Measurements from ENCODE around the gene USH2A. TPM values are rescaled to one million over a fixed set of nuclear protein-coding genes. Genes with fewer than 3 reads are reported as not detected.

Gene USH2A
- total and polyA plus RNA-seq, 4 donors: 0.09 to 0.39 (median 0.15) TPM

- Histone ChIP-seq H3K9me3 (ENCODE audit: control insufficient read depth, insufficient read depth, low read length) (peaks cover 2% of the 10 kb centered on the region), H3K27ac (ENCODE audit: low read depth, low read length) (no peak overlapping the region), H3K27me3 (ENCODE audit: control insufficient read depth, insufficient read depth, low read length) (no peaks in the 10 kb centered on the region), H3K4me3 (ENCODE audit: low read depth, low read length) (no peak overlapping the region), H3K4me1 (ENCODE audit: control insufficient read depth, insufficient read depth, low read length) (no peaks in the 10 kb centered on the region), H3K36me3 (ENCODE audit: control insufficient read depth, insufficient read depth, low read length) (no peaks in the 10 kb centered on the region)
- WGBS (ENCODE audit: insufficient coverage): no CpG with 5 or more reads among the region's 3 CpGs
- DNase-seq (ENCODE audit: low read depth in 4 of 6, low spot score in 6 of 6): peak in 1 of 6 donors; percentile 56
These were observed 684.2 kb downstream of the USH2A start for GRCh38 chr1:215739025-215739424.

DNA sequence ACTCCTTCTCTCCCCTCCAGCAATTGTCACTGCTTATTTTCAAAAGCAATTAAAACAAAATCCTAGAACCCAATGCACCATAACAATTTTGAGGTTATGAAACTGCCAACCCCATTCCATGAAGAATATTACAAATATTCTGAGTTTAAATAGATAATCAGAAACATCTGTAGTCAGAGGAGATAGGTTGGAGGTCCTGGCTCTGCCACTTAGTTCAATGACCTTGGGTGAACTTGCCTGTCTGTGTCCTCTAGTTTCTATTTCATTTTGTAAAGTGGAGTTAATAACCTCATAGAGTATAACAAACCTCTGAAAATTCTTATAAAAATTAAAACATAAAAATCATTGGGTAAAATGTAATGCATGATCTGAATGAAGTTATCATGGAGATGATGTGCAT is 691.5 kb downstream of the USH2A start:
- no peak overlapping the region for H3K27ac ChIP-seq (ENCODE audit: low read depth, low read length)
- H3K36me3 ChIP-seq (ENCODE audit: control insufficient read depth, insufficient read depth, low read length): no peaks in the 10 kb centered on the region
- no peaks in the 10 kb centered on the region for H3K4me1 ChIP-seq (ENCODE audit: control insufficient read depth, insufficient read depth, low read length)
- H3K4me3 ChIP-seq (ENCODE audit: low read depth, low read length): no peak overlapping the region
- no peak for DNase-seq (ENCODE audit: low read depth in 4 of 6, low spot score in 6 of 6)
- no peaks in the 10 kb centered on the region for H3K27me3 ChIP-seq (ENCODE audit: control insufficient read depth, insufficient read depth, low read length)
- H3K9me3 ChIP-seq (ENCODE audit: control insufficient read depth, insufficient read depth, low read length): peaks cover 3% of the 10 kb centered on the region

GRCh38 chr1:215730600-215730999 is 692.6 kb downstream of the USH2A start:
- H3K4me3 ChIP-seq (ENCODE audit: low read depth, low read length): no peak overlapping the region
- no peak overlapping the region for H3K27ac ChIP-seq (ENCODE audit: low read depth, low read length)
- H3K36me3 ChIP-seq (ENCODE audit: control insufficient read depth, insufficient read depth, low read length): no peaks in the 10 kb centered on the region
- no peak for DNase-seq (ENCODE audit: low read depth in 4 of 6, low spot score in 6 of 6)
- no peaks in the 10 kb centered on the region for H3K27me3 ChIP-seq (ENCODE audit: control insufficient read depth, insufficient read depth, low read length)
- peaks cover 3% of the 10 kb centered on the region for H3K9me3 ChIP-seq (ENCODE audit: control insufficient read depth, insufficient read depth, low read length)
- H3K4me1 ChIP-seq (ENCODE audit: control insufficient read depth, insufficient read depth, low read length): no peaks in the 10 kb centered on the region
- 100% methylated on average over 2 of the region's 3 CpGs for WGBS (ENCODE audit: insufficient coverage)

DNA sequence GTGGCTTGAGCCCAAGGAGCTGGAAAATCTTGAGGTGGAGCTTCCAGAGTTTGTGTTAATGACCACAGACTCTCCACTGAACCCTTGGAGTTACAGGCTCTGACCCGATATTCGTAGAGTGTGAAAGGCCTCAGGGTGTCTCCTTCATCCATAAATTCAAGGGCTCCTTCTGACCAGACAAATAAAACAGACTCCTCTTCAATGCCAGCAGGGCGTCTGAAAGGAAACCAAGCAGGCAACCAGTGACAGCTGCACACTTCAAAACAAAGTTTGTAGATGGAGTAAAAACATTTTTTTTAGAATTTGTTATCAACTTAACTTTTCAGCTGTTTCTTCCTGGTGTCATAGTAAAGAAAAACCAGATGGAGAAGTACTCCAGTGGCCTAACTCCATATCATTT is 695.1 kb downstream of the USH2A start:
- Histone ChIP-seq H3K9me3 (ENCODE audit: control insufficient read depth, insufficient read depth, low read length) (no peaks in the 10 kb centered on the region), H3K27ac (ENCODE audit: low read depth, low read length) (no peak overlapping the region), H3K36me3 (ENCODE audit: control insufficient read depth, insufficient read depth, low read length) (no peaks in the 10 kb centered on the region), H3K4me3 (ENCODE audit: low read depth, low read length) (no peak overlapping the region), H3K27me3 (ENCODE audit: control insufficient read depth, insufficient read depth, low read length) (no peaks in the 10 kb centered on the region), H3K4me1 (ENCODE audit: control insufficient read depth, insufficient read depth, low read length) (no peaks in the 10 kb centered on the region)
- DNase-seq (ENCODE audit: low read depth in 4 of 6, low spot score in 6 of 6): no peak
- no CpG with 5 or more reads among the region's 3 CpGs for WGBS (ENCODE audit: insufficient coverage)

DNA sequence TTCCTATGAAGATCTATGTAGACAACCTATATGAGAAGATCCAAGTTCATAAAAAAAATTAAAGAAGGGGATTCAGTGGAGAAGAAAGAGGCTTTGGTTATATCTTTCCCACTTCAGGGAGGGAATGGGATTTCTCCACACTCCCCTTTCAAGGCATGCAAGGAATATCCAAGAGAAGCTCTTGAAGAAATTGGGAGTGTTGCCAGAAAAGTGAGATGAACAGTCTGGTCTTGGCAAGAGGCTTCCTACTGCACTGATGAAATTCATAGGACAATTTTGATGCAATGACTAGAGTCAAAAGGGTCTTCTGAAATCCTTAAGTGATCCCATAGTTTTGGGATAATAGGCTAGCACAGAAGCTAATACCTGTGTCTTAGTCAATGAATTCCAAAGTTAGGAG is 703.1 kb downstream of the USH2A start:
- H3K27ac ChIP-seq (ENCODE audit: low read depth, low read length): no peak overlapping the region
- H3K4me3 ChIP-seq (ENCODE audit: low read depth, low read length): no peak overlapping the region
- H3K9me3 ChIP-seq (ENCODE audit: control insufficient read depth, insufficient read depth, low read length): no peaks in the 10 kb centered on the region
- H3K4me1 ChIP-seq (ENCODE audit: control insufficient read depth, insufficient read depth, low read length): no peaks in the 10 kb centered on the region
- no peaks in the 10 kb centered on the region for H3K36me3 ChIP-seq (ENCODE audit: control insufficient read depth, insufficient read depth, low read length)
- DNase-seq (ENCODE audit: low read depth in 4 of 6, low spot score in 6 of 6): no peak
- no peaks in the 10 kb centered on the region for H3K27me3 ChIP-seq (ENCODE audit: control insufficient read depth, insufficient read depth, low read length)

GRCh38 chr1:215719552-215719951 is 703.7 kb downstream of the USH2A start:
- Histone ChIP-seq H3K27me3 (ENCODE audit: control insufficient read depth, insufficient read depth, low read length) (no peaks in the 10 kb centered on the region), H3K9me3 (ENCODE audit: control insufficient read depth, insufficient read depth, low read length) (no peaks in the 10 kb centered on the region), H3K4me3 (ENCODE audit: low read depth, low read length) (no peak overlapping the region), H3K36me3 (ENCODE audit: control insufficient read depth, insufficient read depth, low read length) (no peaks in the 10 kb centered on the region), H3K27ac (ENCODE audit: low read depth, low read length) (no peak overlapping the region), H3K4me1 (ENCODE audit: control insufficient read depth, insufficient read depth, low read length) (no peaks in the 10 kb centered on the region)
- DNase-seq (ENCODE audit: low read depth in 4 of 6, low spot score in 6 of 6): no peak

DNA sequence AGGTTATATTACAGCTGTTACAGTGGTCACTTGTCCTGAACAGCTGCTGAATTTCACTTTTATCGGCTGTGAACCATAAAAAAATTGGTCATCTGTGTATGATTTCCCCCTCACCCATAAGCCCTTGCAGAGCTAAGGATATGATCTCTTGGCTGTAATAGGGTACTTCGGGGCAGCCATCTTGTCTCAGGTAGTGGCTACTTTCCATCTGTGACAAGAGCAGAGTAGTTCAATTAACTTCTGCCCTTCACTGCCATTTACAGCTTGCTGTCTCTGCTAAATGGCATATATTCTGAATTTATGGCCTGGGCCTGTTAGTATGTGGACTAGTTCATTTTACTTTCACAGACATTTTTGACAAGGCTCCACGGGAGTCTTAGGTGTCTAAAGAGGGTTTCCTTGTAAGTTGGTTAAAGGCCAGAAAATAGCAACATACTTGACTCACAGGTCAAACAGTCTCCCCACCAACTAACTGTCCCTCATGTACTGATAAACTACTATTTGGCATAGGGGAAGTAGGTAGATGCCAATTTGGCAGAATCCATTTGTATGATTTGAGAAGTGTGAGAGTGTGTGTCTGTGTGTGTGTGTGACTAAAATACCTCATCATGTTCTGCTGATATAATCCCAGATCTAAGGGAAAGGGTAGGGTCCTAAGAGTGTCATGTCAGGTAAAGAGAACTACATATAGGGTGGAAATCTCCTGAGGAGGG is 704.5 kb downstream of the USH2A start:
- H3K4me1 ChIP-seq (ENCODE audit: control insufficient read depth, insufficient read depth, low read length): no peaks in the 10 kb centered on the region
- no peaks in the 10 kb centered on the region for H3K9me3 ChIP-seq (ENCODE audit: control insufficient read depth, insufficient read depth, low read length)
- H3K4me3 ChIP-seq (ENCODE audit: low read depth, low read length): no peak overlapping the region
- no peaks in the 10 kb centered on the region for H3K27me3 ChIP-seq (ENCODE audit: control insufficient read depth, insufficient read depth, low read length)
- no peaks in the 10 kb centered on the region for H3K36me3 ChIP-seq (ENCODE audit: control insufficient read depth, insufficient read depth, low read length)
- no peak overlapping the region for H3K27ac ChIP-seq (ENCODE audit: low read depth, low read length)
- WGBS (ENCODE audit: insufficient coverage): no CpG with 5 or more reads among the region's 3 CpGs
- DNase-seq (ENCODE audit: low read depth in 4 of 6, low spot score in 6 of 6): no peak

DNA sequence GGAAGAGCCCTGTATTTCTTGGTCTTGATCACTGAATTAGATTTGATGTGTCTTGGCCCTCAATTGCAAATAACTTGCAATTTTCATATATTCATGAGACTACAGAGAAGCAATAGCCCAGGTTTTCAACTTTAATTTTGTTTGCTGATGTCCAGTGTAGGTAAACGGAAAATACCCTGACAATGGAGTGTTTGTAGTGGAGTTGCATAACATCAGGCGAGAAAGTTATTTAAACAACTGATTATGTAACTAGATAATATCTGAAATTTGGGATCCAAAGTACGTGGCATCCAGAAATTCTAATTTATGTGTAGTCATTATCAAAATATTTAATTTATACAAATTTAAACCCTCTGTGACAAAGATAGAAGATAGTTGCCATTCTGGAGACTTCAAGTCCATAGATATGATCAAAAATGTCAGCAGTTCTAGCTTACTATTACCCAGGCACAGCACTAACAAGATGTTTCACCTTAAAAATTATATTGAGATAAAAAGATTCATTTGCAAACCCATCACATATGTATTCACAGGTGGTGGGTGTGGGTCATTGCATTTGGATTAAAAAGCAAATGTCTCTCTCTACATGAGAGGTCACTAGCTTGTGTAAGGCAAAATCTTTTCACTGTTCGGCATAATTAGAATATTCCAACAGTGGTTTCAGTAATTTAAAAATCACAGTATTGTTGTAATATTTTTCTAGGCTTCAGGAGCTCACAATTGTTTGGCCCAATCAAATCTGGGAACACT is 705.4 kb downstream of the USH2A start:
- no peaks in the 10 kb centered on the region for H3K9me3 ChIP-seq (ENCODE audit: control insufficient read depth, insufficient read depth, low read length)
- DNase-seq (ENCODE audit: low read depth in 4 of 6, low spot score in 6 of 6): no peak
- no peaks in the 10 kb centered on the region for H3K27me3 ChIP-seq (ENCODE audit: control insufficient read depth, insufficient read depth, low read length)
- no CpG with 5 or more reads among the region's 4 CpGs for WGBS (ENCODE audit: insufficient coverage)
- no peak overlapping the region for H3K4me3 ChIP-seq (ENCODE audit: low read depth, low read length)
- H3K27ac ChIP-seq (ENCODE audit: low read depth, low read length): no peak overlapping the region
- H3K36me3 ChIP-seq (ENCODE audit: control insufficient read depth, insufficient read depth, low read length): no peaks in the 10 kb centered on the region
- H3K4me1 ChIP-seq (ENCODE audit: control insufficient read depth, insufficient read depth, low read length): no peaks in the 10 kb centered on the region

GRCh38 chr1:215710899-215711225 is 712.4 kb downstream of the USH2A start:
- no peaks in the 10 kb centered on the region for H3K4me1 ChIP-seq (ENCODE audit: control insufficient read depth, insufficient read depth, low read length)
- H3K27ac ChIP-seq (ENCODE audit: low read depth, low read length): no peak overlapping the region
- no peaks in the 10 kb centered on the region for H3K9me3 ChIP-seq (ENCODE audit: control insufficient read depth, insufficient read depth, low read length)
- DNase-seq (ENCODE audit: low read depth in 4 of 6, low spot score in 6 of 6): no peak
- no peak overlapping the region for H3K4me3 ChIP-seq (ENCODE audit: low read depth, low read length)
- no CpG with 5 or more reads among the region's 4 CpGs for WGBS (ENCODE audit: insufficient coverage)
- no peaks in the 10 kb centered on the region for H3K36me3 ChIP-seq (ENCODE audit: control insufficient read depth, insufficient read depth, low read length)
- H3K27me3 ChIP-seq (ENCODE audit: control insufficient read depth, insufficient read depth, low read length): no peaks in the 10 kb centered on the region
